Measurements from ENCODE around the gene CCDC136. TPM values are rescaled to one million over a fixed set of nuclear protein-coding genes. Genes with fewer than 3 reads are reported as not detected.

The CCDC136 gene
- total RNA-seq, 1 experiment from 2014 or later, result 16.5 TPM

GRCh38 chr7:128809363-128809762 lies 17.6 kb downstream of the CCDC136 start:
- Histone ChIP-seq H3K9me3 (replicated peaks) (no peaks in the 10 kb centered on the region), H3K27me3 (no peaks in the 10 kb centered on the region), H3K36me3 (peaks cover 3% of the 10 kb centered on the region; the same call in 1 of the 2 replicates), H3K4me3 (no peak overlapping the region), H3K27ac (no peak overlapping the region), H3K4me1 (0 out of 2 replicates have a peak, but pooled peaks cover under 1% of the 10 kb centered on the region)
- peak; percentile 20 to 37 for DNase-seq

GRCh38 chr7:128810473-128810872 lies 18.7 kb downstream of the CCDC136 start:
- Histone ChIP-seq H3K4me1 (peaks cover 5% of the 10 kb centered on the region; the same call in 1 of the 2 replicates), H3K27ac (no peak overlapping the region), H3K4me3 (no peak overlapping the region), H3K9me3 (replicated peaks) (no peaks in the 10 kb centered on the region), H3K36me3 (peaks cover 3% of the 10 kb centered on the region; the same call in 1 of the 2 replicates), H3K27me3 (no peaks in the 10 kb centered on the region)
- no peak for DNase-seq

- Histone ChIP-seq H3K36me3 (peaks cover 3% of the 10 kb centered on the region; the same call in 1 of the 2 replicates), H3K9me3 (replicated peaks) (no peaks in the 10 kb centered on the region), H3K4me3 (no peak overlapping the region), H3K27ac (no peak overlapping the region), H3K27me3 (no peaks in the 10 kb centered on the region), H3K4me1 (peaks cover 5% of the 10 kb centered on the region; the same call in 1 of the 2 replicates)
- DNase-seq, result no peak
These were observed 19.2 kb downstream of the CCDC136 start for GRCh38 chr7:128810997-128811396.

GRCh38 chr7:128811631-128812430 lies 20.1 kb downstream of the CCDC136 start:
- Histone ChIP-seq H3K4me3 (no peak overlapping the region), H3K9me3 (replicated peaks) (no peaks in the 10 kb centered on the region), H3K27ac (no peak overlapping the region), H3K27me3 (no peaks in the 10 kb centered on the region), H3K4me1 (peaks cover 5% of the 10 kb centered on the region; the same call in 1 of the 2 replicates), H3K36me3 (no peaks in the 10 kb centered on the region; the same call in 1 of the 2 replicates)
- no peak for DNase-seq

- no peak for DNase-seq
- Histone ChIP-seq H3K27ac (no peak overlapping the region), H3K36me3 (no peaks in the 10 kb centered on the region; the same call in 1 of the 2 replicates), H3K4me3 (no peak overlapping the region), H3K9me3 (replicated peaks) (no peaks in the 10 kb centered on the region), H3K4me1 (peaks cover 5% of the 10 kb centered on the region; the same call in 1 of the 2 replicates), H3K27me3 (no peaks in the 10 kb centered on the region)
These were observed 20.9 kb downstream of the CCDC136 start for GRCh38 chr7:128812514-128813168.

GRCh38 chr7:128814499-128814898 lies 22.7 kb downstream of the CCDC136 start:
- Histone ChIP-seq H3K4me3 (no peak overlapping the region), H3K4me1 (peaks cover 5% of the 10 kb centered on the region; the same call in 1 of the 2 replicates), H3K27ac (no peak overlapping the region), H3K9me3 (replicated peaks) (no peaks in the 10 kb centered on the region), H3K36me3 (no peaks in the 10 kb centered on the region), H3K27me3 (no peaks in the 10 kb centered on the region)
- DNase-seq, result peak; percentile 69 to 72

GRCh38 chr7:128815289-128815942 lies 23.6 kb downstream of the CCDC136 start:
- peaks cover 5% of the 10 kb centered on the region; the same call in 1 of the 2 replicates for H3K4me1 ChIP-seq
- no peaks in the 10 kb centered on the region for H3K9me3 ChIP-seq (replicated peaks)
- no peaks in the 10 kb centered on the region for H3K36me3 ChIP-seq
- H3K4me3 ChIP-seq, result no peak overlapping the region
- H3K27me3 ChIP-seq, result no peaks in the 10 kb centered on the region
- no peak overlapping the region for H3K27ac ChIP-seq
- DNase-seq, result no peak

GRCh38 chr7:128818694-128819093 lies 26.9 kb downstream of the CCDC136 start:
- Histone ChIP-seq H3K9me3 (replicated peaks) (no peaks in the 10 kb centered on the region), H3K27me3 (no peaks in the 10 kb centered on the region), H3K27ac (no peak overlapping the region), H3K4me3 (no peak overlapping the region), H3K4me1 (peaks cover 5% of the 10 kb centered on the region; the same call in 1 of the 2 replicates), H3K36me3 (no peaks in the 10 kb centered on the region)
- DNase-seq, result no peak

GRCh38 chr7:128821724-128822123 lies 30.0 kb downstream of the CCDC136 start:
- H3K36me3 ChIP-seq, result no peaks in the 10 kb centered on the region
- H3K27ac ChIP-seq, result no peak overlapping the region
- DNase-seq, result no peak
- no peak overlapping the region for H3K4me3 ChIP-seq
- no peaks in the 10 kb centered on the region for H3K4me1 ChIP-seq
- no peaks in the 10 kb centered on the region for H3K9me3 ChIP-seq (replicated peaks)
- no peaks in the 10 kb centered on the region for H3K27me3 ChIP-seq

GRCh38 chr7:128826512-128826911 lies 34.7 kb downstream of the CCDC136 start:
- no peak for DNase-seq
- Histone ChIP-seq H3K4me1 (peaks cover 25% of the 10 kb centered on the region), H3K4me3 (no peak overlapping the region), H3K36me3 (peaks cover 3% of the 10 kb centered on the region; the same call in 1 of the 2 replicates), H3K9me3 (replicated peaks) (no peaks in the 10 kb centered on the region), H3K27me3 (no peaks in the 10 kb centered on the region), H3K27ac (no peak overlapping the region)

GRCh38 chr7:128826916-128827247 lies 35.1 kb downstream of the CCDC136 start:
- Histone ChIP-seq H3K4me3 (no peak overlapping the region), H3K4me1 (peaks cover 25% of the 10 kb centered on the region), H3K27ac (peak overlapping the region; percentile 58)

GRCh38 chr7:128827248-128827958 lies 35.6 kb downstream of the CCDC136 start:
- peaks cover 3% of the 10 kb centered on the region; the same call in 1 of the 2 replicates for H3K36me3 ChIP-seq
- H3K4me3 ChIP-seq, result peak overlapping the region; percentile 17
- H3K27me3 ChIP-seq, result no peaks in the 10 kb centered on the region
- no peaks in the 10 kb centered on the region for H3K9me3 ChIP-seq (replicated peaks)
- H3K27ac ChIP-seq, result peak overlapping the region; percentile 58
- H3K4me1 ChIP-seq, result peaks cover 25% of the 10 kb centered on the region
- DNase-seq, result peak; percentile 77 to 80

More at GRCh38 chr7:128826916-128827247, 35.1 kb downstream of the CCDC136 start:
- H3K9me3 ChIP-seq (replicated peaks), result no peaks in the 10 kb centered on the region
- DNase-seq, result no peak
- peaks cover 3% of the 10 kb centered on the region; the same call in 1 of the 2 replicates for H3K36me3 ChIP-seq
- no peaks in the 10 kb centered on the region for H3K27me3 ChIP-seq

GRCh38 chr7:128827971-128828711 lies 36.4 kb downstream of the CCDC136 start:
- H3K9me3 ChIP-seq (replicated peaks), result no peaks in the 10 kb centered on the region
- H3K4me1 ChIP-seq, result peaks cover 25% of the 10 kb centered on the region
- H3K36me3 ChIP-seq, result peaks cover 3% of the 10 kb centered on the region; the same call in 1 of the 2 replicates
- no peaks in the 10 kb centered on the region for H3K27me3 ChIP-seq
- H3K4me3 ChIP-seq, result peak overlapping the region; percentile 17
- peak; percentile 67 to 74 for DNase-seq
- peak overlapping the region; percentile 58 for H3K27ac ChIP-seq
